ENCODE measurements around the gene NTNG1.

Gene NTNG1

GRCh38 chr1:107344836-107345235 is 204.0 kb downstream of the NTNG1 start:
- DNase-seq: no peak

- DNase-seq: no peak
Observed at GRCh38 chr1:107352850-107353249, 212.0 kb downstream of the NTNG1 start.

- no peak for DNase-seq
Observed at GRCh38 chr1:107357376-107357775, 216.5 kb downstream of the NTNG1 start.

GRCh38 chr1:107358619-107359327 is 217.9 kb downstream of the NTNG1 start:
- no peak for DNase-seq

GRCh38 chr1:107359472-107360241 is 218.8 kb downstream of the NTNG1 start:
- DNase-seq: no peak

- no peak for DNase-seq
Observed at GRCh38 chr1:107362468-107363140, 221.8 kb downstream of the NTNG1 start.

GRCh38 chr1:107363154-107363553 is 222.3 kb downstream of the NTNG1 start:
- DNase-seq: no peak

- no peak for DNase-seq
Observed at GRCh38 chr1:107365527-107366240, 224.8 kb downstream of the NTNG1 start.

- DNase-seq: no peak
Observed at GRCh38 chr1:107378426-107378825, 237.6 kb downstream of the NTNG1 start.

- no peak for DNase-seq
Observed at GRCh38 chr1:107378866-107379265, 238.0 kb downstream of the NTNG1 start.

- no peak for DNase-seq
Observed at GRCh38 chr1:107379826-107380225, 239.0 kb downstream of the NTNG1 start.

GRCh38 chr1:107389410-107390396 is 248.9 kb downstream of the NTNG1 start:
- DNase-seq: no peak

- DNase-seq: no peak
Observed at GRCh38 chr1:107394301-107394700, 253.5 kb downstream of the NTNG1 start.

GRCh38 chr1:107401704-107402103 is 260.9 kb downstream of the NTNG1 start:
- no peak for DNase-seq

- no peak for DNase-seq
Observed at GRCh38 chr1:107404756-107405155, 263.9 kb downstream of the NTNG1 start.

GRCh38 chr1:107405236-107405635 is 264.4 kb downstream of the NTNG1 start:
- no peak for DNase-seq

GRCh38 chr1:107407011-107407410 is 266.2 kb downstream of the NTNG1 start:
- no peak for DNase-seq

- no peak for DNase-seq
Observed at GRCh38 chr1:107413546-107413945, 272.7 kb downstream of the NTNG1 start.

- no peak for DNase-seq
Observed at GRCh38 chr1:107413951-107414350, 273.1 kb downstream of the NTNG1 start.

- no peak for DNase-seq
Observed at GRCh38 chr1:107414550-107414949, 273.7 kb downstream of the NTNG1 start.

GRCh38 chr1:107415241-107415640 is 274.4 kb downstream of the NTNG1 start:
- no peak for DNase-seq

GRCh38 chr1:107419003-107419402 is 278.2 kb downstream of the NTNG1 start:
- DNase-seq: no peak

All from NCI-H2029 treated with DMSO at 0.1 percent for 48 hours (cell line).